GM21723 (cell line): ENCODE data around the gene DND1.
"Not testable (repeated sequence)": the region's sequence is repeated elsewhere in the genome, so short reads cannot be mapped to it uniquely, and the experiment has no call there.

Experiments used
- ATAC-seq: cut with Tn5 transposase; IDR thresholded peaks from one replicate; pipeline ENCODE4 v1.9.1; 2021; ENCODE audit warnings: mild to moderate bottlenecking, moderate library complexity; ENCODE audit not compliant: unreplicated experiment

DND1 gene

GRCh38 chr5:140672455-140673186 lies 755 bp downstream of the DND1 start:
- no peak for ATAC-seq

DNA sequence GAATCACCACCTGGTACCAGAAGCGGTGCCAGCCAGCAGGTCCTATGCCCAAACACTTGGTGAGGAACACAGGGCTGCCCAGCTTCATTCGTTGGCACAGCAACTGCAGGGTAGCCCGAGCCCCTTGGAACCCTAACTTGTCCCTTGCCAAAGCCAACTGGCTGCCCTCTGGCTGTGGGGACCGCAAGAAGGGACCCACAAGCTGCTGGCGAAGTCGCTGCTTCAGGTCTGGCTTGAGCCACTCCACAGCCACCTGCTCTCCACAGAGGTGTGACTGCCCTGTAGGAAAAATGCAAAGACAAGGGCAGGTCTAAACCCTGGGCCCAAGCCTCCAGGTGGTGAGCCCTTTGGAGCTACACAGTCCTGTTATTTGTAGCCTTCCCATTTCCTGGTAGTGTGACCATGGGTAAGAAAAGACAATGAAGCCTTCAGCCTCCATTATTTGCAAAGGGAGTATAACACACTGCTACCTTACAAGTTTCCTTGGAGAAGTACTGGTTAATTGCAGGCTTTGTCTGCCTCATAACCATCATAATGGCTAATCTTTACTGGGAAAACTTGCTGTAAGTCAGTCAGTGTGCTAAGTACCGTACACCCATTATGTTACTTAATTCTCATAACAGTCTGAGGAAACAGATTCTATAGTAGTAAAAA lies 1.8 kb downstream of the DND1 start:
- no peak for ATAC-seq

DNA sequence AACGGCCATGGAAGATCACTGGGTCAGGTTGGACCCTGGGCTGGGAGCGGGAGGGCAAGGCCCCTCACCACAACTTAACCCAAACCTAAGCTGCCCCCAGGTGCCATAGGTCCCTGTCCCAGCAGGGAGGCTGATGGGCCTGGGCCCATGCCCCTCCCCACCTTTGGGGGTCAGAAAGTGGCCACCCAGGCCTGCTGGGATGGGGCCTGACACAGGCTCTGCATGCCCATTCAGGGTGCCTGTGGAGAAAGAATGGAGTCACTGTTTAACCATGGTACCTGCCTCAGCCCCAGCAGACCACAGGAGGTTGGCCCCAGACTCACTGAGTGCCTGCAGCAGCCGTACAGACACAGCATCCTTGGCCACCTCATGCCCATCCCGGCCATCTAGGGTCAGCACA lies 2.3 kb downstream of the DND1 start:
- ATAC-seq: not testable (repeated sequence)

DNA sequence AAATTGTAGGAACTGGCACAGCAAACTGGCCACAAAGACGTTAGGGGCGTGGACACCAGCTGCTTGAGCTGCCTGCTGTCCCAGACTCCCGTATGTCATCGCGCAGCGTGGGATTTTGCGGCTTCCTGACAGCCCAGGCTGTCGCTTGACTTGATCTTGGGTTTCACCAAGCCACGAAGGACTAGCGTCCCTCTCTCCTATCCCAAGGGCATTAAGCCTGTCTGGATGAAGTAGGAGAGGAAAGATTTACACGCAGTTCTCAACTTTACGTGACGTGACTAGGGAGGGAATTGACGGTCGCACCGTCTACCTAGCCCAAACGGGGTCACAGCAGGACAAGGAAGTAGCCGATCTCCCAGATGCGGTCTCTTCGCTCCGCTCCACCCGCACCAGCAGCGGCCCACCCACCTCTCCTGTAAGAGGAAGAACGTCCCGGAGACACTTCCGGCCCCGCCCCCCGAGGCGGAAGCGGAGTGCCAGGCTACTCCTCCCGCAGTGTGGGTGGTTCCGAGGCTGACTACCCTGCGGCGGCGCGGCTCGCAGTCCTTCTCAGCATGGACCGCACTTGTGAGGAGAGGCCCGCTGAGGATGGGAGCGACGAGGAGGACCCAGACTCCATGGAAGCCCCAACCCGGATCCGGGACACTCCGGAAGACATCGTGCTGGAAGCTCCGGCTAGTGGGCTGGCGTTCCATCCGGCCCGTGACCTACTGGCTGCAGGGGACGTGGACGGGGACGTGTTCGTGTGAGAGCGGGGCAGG lies 8.8 kb downstream of the DND1 start, which contains the start of gene WDR55:
Gene WDR55, plus strand, starts transcription at position 546 of the 761 bp plus-strand sequence. Its CDS starts 9 bp downstream, at position 555.
- ATAC-seq: peak; percentile 97

DNA sequence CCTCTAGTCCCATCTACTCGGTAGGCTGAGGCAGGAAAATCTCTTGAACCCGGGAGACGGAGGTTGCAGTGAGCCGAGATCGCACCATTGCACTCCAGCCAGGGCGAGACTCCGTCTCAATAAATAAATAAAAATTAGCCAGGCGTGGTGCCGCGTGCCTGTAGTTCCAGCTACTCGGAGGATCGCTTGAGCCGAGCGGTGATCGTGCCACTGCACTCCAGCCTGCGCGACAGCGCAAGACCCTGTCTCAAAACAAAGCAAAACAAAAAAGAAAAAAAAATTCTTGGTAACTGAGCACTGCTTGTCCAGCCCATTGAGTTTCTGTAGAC lies 9.4 kb downstream of the DND1 start:
- no peak for ATAC-seq

DNA sequence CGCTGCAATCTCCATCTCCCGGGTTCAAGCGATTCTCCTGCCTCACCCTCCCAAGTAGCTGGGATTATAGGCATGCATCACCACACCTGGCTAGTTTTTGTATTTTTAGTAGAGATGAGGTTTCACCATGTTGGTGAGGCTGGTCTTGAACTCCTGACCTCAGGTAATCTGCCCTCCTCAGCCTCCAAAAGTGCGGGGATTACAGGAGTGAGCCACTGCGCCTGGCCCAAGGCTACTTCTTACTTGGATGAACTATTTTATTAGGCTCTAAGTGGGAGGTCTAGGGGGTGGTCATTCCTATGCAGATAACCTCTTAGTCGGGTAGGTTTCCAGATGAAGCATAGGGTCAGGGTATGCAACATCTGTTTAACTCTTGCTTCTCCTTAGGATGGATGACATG lies 13.0 kb downstream of the DND1 start:
- not testable (repeated sequence) for ATAC-seq

GRCh38 chr5:140658870-140659269 lies 14.5 kb downstream of the DND1 start:
- no peak for ATAC-seq

DNA sequence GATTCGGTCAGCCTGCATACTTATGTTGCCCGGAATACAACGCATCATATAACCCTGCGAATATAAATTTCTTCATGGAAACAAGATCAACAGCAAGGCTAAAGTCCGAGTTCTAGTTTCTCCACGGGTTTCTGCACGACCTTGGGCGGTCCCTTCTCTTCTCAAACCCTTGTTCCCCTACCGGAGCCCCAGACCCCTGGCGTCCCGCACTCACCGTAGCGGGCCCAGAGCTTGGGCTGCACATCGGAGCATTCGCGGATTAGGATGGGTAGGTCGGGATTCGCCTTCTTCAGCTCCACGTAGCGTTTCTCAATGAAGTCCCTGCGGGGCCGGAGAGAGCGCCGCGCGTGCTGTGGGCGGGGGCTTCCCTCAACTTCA lies 26.3 kb downstream of the DND1 start:
- ATAC-seq: no peak

GRCh38 chr5:140642718-140643117 lies 30.7 kb downstream of the DND1 start:
- ATAC-seq: no peak

DNA sequence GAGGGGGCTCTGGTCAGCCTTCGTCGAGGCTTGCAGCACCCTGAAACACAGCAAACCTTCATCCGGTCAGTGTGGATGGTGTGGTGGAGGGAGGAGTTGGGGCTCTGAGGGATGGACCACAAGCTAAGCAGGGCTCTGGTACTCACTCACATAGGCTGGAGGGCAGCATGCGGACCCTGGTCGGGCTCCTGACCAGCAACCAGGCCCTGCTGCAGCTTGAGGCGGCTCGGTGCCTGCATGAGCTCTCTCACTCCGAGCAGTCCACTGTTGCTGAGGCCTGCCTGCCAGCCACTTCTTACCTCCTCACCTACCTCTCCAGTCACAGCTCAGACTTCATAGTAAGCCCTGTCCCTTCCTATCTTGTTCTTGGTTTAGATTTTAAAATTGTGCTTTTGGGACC lies 31.7 kb downstream of the DND1 start:
- no peak for ATAC-seq

DNA sequence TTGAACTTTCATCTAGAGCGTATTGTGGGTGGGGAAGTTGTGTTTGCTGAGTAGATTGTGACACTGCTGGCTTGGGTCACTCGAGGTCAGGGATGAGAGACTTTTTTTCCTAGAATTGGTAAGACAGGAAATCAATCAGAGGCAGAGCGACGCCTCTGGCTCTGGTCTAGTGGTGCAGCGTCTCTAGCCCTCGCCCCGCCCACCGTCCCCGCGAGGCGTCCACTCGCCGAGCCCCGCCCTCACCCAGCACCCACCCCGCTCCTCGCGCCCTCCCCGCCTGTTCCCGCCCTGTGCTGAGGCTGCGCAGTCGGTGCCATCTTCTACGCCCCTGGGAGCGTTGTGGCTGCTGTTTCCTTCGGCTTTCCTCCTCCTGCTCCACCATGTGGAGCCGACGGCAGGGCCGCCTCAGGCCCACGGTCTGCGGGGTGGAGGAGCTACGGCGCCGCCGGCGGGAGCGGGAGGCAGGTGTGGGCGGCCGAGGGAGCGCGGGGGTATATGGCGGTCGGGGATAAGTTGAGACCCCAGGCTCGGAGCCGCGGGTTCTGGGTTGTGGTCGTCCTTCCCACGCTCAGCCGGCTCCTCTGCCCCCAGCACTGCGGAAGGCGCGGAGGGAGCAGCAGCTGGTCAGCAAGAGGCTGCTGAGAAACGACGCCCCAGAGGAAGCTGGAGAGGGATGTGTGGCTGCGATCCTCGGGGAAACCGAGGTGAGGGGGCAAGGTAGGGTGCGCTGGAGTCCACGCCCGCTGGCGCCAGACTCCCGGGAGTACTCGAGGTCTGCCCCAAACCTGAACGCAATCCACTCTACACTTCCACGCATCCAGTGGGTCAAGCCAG lies 34.0 kb downstream of the DND1 start, which contains the start of gene TMCO6:
Gene TMCO6, plus strand, starts transcription at position 304 of the 834 bp plus-strand sequence. Its CDS starts 77 bp downstream, at position 381.
- peak; percentile 95 for ATAC-seq

DNA sequence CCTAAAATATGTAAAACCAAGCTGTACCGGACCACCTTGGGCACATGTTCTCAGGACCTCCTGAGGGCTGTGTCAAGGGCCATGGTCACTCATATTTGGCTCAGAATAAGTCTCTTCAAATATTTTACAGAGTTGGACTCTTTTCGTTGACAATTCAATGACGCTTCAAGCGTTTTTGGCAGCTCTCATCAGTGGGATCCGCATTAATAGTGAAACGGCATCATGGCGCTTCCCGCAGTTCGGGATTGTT lies 34.6 kb downstream of the DND1 start:
- ATAC-seq: not testable (repeated sequence)

DNA sequence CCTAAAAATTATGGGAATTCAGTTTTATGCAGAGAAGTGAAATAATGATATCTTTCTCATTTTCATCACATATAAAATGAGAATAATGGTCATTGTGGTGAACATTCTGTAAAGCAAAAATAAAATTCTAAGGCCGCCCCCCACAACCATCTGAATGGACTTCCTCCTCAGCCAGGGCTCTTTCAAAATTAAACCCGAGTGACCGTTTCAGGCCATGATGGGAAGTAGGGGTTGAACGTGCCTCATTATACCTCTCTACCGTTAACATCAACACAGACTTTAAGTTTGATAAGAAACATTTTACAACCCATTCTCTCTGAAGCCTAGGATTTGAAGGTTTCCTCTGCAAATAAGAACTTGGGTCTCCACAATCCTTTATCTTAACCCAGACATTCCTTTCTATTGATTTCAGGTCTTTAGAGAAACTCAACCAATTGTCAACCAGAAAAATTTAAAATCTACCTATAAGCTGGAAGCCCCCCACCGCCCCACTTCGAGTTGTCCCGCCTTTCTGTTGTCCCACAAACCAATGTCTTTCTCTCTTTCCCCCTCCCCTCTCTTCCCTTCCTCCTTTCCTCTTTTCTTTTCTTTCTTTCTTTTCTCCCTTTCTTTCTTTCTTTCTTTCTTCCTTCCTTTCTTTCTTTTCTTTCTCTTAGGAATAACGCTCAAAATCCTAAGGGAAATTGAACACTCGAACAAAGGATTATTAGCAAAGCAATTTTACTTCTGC lies 35.8 kb downstream of the DND1 start:
- no peak for ATAC-seq

DNA sequence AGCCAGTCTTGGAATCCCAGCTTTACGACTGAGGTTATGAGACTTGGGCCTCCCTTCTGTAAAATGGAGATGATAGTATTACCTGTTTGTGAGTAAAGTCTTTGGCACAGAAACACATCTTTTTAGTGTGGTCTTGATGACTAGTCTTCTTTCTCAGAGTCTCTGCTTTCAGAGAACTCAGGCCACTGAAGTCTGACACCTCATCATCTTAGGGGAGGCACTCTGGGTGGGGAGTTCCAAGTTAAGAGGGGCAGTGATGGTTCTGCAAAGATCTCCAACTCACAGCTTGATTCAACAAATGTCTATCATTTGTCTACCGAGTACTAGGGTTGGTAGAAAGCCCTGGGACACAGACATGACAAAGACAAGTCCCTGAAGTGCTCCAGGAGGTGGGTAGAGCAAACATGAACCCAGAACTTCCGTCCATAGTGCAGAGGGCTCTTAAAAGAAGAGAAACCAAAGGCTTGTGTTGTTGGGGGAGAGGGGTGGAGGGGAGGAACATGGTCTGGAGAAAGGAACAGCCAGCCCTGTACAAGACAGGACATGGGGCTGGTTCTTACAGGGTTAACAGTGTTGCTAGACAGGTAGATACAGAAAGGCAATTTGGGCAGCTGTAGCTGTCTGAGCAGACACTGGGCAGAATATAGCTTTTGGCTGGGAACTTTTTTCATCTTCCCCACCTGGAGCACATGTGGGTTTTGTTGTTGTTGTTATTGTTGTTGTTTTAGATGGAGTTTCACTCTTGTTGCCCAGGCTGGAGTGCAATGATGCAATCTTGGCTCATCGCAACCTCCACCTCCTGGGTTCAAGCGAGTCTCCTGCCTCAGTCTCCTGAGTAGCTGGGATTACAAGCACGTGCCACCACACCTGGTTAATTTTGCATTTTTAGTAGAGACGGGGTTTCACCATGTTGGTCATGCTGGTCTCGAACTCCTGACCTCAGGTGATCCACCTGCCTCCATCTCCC lies 37.8 kb downstream of the DND1 start:
- no peak for ATAC-seq

DNA sequence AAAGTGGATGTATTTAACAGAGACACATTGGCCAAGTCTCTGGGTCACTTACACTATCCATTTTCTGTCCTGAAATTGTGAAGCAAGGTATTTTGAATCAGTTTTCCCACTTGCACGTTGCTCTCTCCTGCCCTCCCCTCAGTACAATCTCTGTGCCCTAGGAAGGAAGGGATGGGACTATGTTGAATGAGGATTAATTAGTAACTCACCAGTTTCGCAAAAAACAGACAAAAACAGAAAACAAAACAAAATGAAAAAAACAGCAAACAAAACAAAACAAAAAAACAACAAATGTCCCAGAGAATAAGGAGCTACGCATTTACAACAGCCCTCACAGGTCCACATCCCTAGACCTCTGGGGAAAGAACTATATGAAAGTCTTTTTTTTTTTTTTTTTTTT lies 39.3 kb downstream of the DND1 start:
- ATAC-seq: no peak

GRCh38 chr5:140633501-140633900 lies 39.9 kb downstream of the DND1 start:
- ATAC-seq: no peak

DNA sequence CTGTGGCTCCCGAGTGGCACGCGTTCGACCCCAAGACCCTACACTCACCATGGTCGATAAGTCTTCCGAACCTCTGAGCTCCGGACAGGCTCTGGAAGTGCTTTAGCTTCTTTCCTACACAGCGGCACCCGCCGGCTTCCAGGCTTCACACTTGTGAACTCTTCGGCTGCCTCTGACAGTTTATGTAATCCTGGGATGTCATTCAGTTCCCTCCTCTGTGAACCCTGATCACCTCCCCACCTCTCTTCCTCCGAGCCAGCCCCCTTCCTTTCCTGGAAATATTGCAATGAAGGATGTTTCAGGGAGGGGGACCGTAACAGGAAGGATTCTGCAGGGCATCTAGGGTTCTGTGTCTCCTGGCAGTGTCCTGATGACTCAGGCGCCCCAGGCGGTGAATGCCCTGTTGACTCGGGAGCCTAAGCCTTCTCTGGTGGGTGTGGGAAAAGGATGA lies 40.3 kb downstream of the DND1 start, which contains the start of gene CD14:
Gene CD14, minus strand, starts transcription at position 155 of the 451 bp plus-strand sequence. Its CDS starts 104 bp downstream, at position 51.
- no peak for ATAC-seq

GRCh38 chr5:140632366-140633020 lies 40.9 kb downstream of the DND1 start:
- ATAC-seq: peak; percentile 57
